Measurements from ENCODE around the gene CDC14B. TPM values are rescaled to one million over a fixed set of nuclear protein-coding genes. Genes with fewer than 3 reads are reported as not detected.

The CDC14B gene
- total and polyA plus RNA-seq, 2 of the 4 experiments (the other 2 are of a cell fraction) = 9.7 to 26.3 TPM

GRCh38 chr9:96476591-96476990 is 143.1 kb downstream of the CDC14B start:
- 0 out of 2 replicates have a peak, but pooled peaks have one; percentile 5 for TF ChIP-seq FOS (IDR thresholded peaks at IDR 0.05; ENCODE audit: low read depth, low read length)
- no peak for TF ChIP-seq USF2 (IDR thresholded peaks at IDR 0.05; ENCODE audit: low read depth, low read length)
- no peak overlapping the region for H3K56ac ChIP-seq (ENCODE audit: extremely low read depth, insufficient read depth, low read length)
- no peak overlapping the region; the same call in 1 of the 2 replicates for H3K14ac ChIP-seq (replicated peaks; ENCODE audit: low read depth, low read length)
- H3K9me1 ChIP-seq (ENCODE audit: insufficient read depth, low read length) = peaks cover 5% of the 10 kb centered on the region; the same call in 1 of the 2 replicates
- in situ Hi-C loops (cut with MboI; ENCODE audit: low sequenced_read_pairs) = no loop called here
- no peak overlapping the region for H3K18ac ChIP-seq (ENCODE audit: low read depth, low read length)
- H3K4ac ChIP-seq (ENCODE audit: low read depth, low read length) = no peak overlapping the region
- CTCF ChIA-PET = no interaction called here
- H2BK120ac ChIP-seq (ENCODE audit: low read depth, low read length) = no peak overlapping the region
- no peak overlapping the region for H4K91ac ChIP-seq (ENCODE audit: insufficient read depth, low read depth, low read length)
- no peak overlapping the region for H3K27ac ChIP-seq (ENCODE audit: insufficient read depth, low read length)
- H3K9ac ChIP-seq (ENCODE audit: low read depth, low read length) = no peak overlapping the region
- no peaks in the 10 kb centered on the region for H3K9me3 ChIP-seq (ENCODE audit: control insufficient read depth, insufficient read depth, low read length)
- no peak overlapping the region for H2BK15ac ChIP-seq (ENCODE audit: low read depth, low read length)
- peak; percentile 75 for DNase-seq
- H3K36me3 ChIP-seq (ENCODE audit: control insufficient read depth, insufficient read depth, low read length) = peaks cover 20% of the 10 kb centered on the region
- no TSS peak for BruUV-seq (replicated peaks)
- no peak overlapping the region for H2BK5ac ChIP-seq (ENCODE audit: low read depth, low read length, poor library complexity, severe bottlenecking)
- no peaks in the 10 kb centered on the region for H3K27me3 ChIP-seq (ENCODE audit: control insufficient read depth, insufficient read depth, low read length)
- no peak overlapping the region for H3K23ac ChIP-seq (ENCODE audit: low read depth, low read length)
- H3K4me2 ChIP-seq (ENCODE audit: low read depth, low read length) = no peak overlapping the region
- no peak overlapping the region for H2AK9ac ChIP-seq (replicated peaks; ENCODE audit: low read depth, low read length, poor library complexity)
- dilution Hi-C loops (cut with HindIII; ENCODE audit: low sequenced_read_pairs, unreplicated experiment) = no loop called here
- WGBS, 2 experiments (ENCODE audit: extremely low coverage in 2 of 2, insufficient read length in 1 of 2) = no CpG with 5 or more reads among the region's 5 CpGs
- POLR2A ChIA-PET (ENCODE audit: unreplicated experiment) = interaction anchor here (1.1 kb wide), 1 partner anchor 142 kb away, joined by 3 read pairs; no protein-coding TSS in a partner anchor
- peak; percentile 53; the same call in 1 of the 2 replicates for ATAC-seq (ENCODE audit: low read depth)
- no peaks in the 10 kb centered on the region; the same call in 1 of the 2 replicates for H4K20me1 ChIP-seq (ENCODE audit: insufficient read depth, low read length)
- intact Hi-C loops (cut with micrococcal nuclease) = no loop called here
- H2AFZ ChIP-seq (replicated peaks; ENCODE audit: low read length, poor library complexity) = no peak overlapping the region
- H2BK20ac ChIP-seq (ENCODE audit: low read depth, low read length) = no peak overlapping the region
- H3K4me3 ChIP-seq (ENCODE audit: insufficient read depth, low read depth, low read length) = no peak overlapping the region
- H4K5ac ChIP-seq (ENCODE audit: low read depth, low read length) = no peak overlapping the region
- peaks cover 0 to 23% of the 10 kb centered on the region in 2 experiments; a peak in 2 of 4 replicates for H3K79me1 ChIP-seq (ENCODE audit: low read depth in 1 of 2, low read length in 2 of 2)
- peaks cover 3% of the 10 kb centered on the region for H3K4me1 ChIP-seq (ENCODE audit: control insufficient read depth, insufficient read depth, low read length)
- H4K8ac ChIP-seq (ENCODE audit: low read depth in 2 of 2, low read length in 2 of 2) = no peak overlapping the region
- no peak overlapping the region for H2AK5ac ChIP-seq (ENCODE audit: low read depth, low read length)

Measured in IMR-90 (cell line).